ENCODE results near the gene ZNF83. TPM values are rescaled to one million over a fixed set of nuclear protein-coding genes. Genes with fewer than 3 reads are reported as not detected.

ZNF83 gene
- total RNA-seq, 1 experiment from 2014 or later, result 31.6 TPM

- no peaks in the 10 kb centered on the region for H4K20me1 ChIP-seq (ENCODE audit: control insufficient read depth, insufficient read depth, insufficient read length)
- no CpG with 5 or more reads among the region's 3 CpGs for WGBS (ENCODE audit: extremely low coverage, insufficient read length, low lambda C conversion rate)
- no peak overlapping the region for H4K91ac ChIP-seq (ENCODE audit: insufficient read length, low read depth, low read length)
- no peak overlapping the region for H3K4ac ChIP-seq (ENCODE audit: low read depth, low read length)
- no peak overlapping the region for H2BK20ac ChIP-seq (ENCODE audit: low read depth, low read length, poor library complexity, severe bottlenecking)
- H3K27me3 ChIP-seq (ENCODE audit: insufficient read depth, low read length), result no peaks in the 10 kb centered on the region
- no peak overlapping the region for H4K5ac ChIP-seq (ENCODE audit: insufficient read length, low read depth, low read length)
- no peak overlapping the region for H2BK15ac ChIP-seq (ENCODE audit: low read depth, low read length)
- Mint-ChIP-seq H3K4me3 (no peak overlapping the region), H3K4me1 (no peaks in the 10 kb centered on the region), H3K9me3 (peaks cover 0 to 6% of the 10 kb centered on the region in 2 experiments; a peak in 3 of 5 replicates), H3K27ac (no peak overlapping the region), H3K36me3 (ENCODE audit: insufficient read depth in 1 of 3, low read depth in 3 of 3) (peaks cover 38 to 65% (median 56%) of the 10 kb centered on the region in 3 experiments), H3K27me3 (ENCODE audit: low read depth) (no peaks in the 10 kb centered on the region)
- H3K14ac ChIP-seq (ENCODE audit: insufficient read depth, low read length), result no peak overlapping the region
- no peak overlapping the region for H3K56ac ChIP-seq (ENCODE audit: insufficient read length, low read depth, low read length)
- H3K18ac ChIP-seq (ENCODE audit: insufficient read length, low read depth, low read length), result no peak overlapping the region
- no peak overlapping the region for H2BK12ac ChIP-seq (ENCODE audit: insufficient read length, low read depth, low read length)
- H3T11ph ChIP-seq (ENCODE audit: low read length), result no peak overlapping the region
- H4K8ac ChIP-seq (replicated peaks; ENCODE audit: insufficient read length, low read depth, low read length), result no peak overlapping the region
- no peak overlapping the region for H3K23ac ChIP-seq (ENCODE audit: insufficient read length, low read depth, low read length)
- H3K9ac ChIP-seq (ENCODE audit: extremely low read depth, insufficient read length, low read length), result no peak overlapping the region
- no peak overlapping the region for H2BK120ac ChIP-seq (ENCODE audit: low read depth, low read length, poor library complexity, severe bottlenecking)
- DNase-seq, result no peak
- no peak overlapping the region for H2AK5ac ChIP-seq (ENCODE audit: insufficient read length, low read length)
- no peaks in the 10 kb centered on the region for H3K79me1 ChIP-seq (ENCODE audit: insufficient read depth, low read depth, low read length, poor library complexity, severe bottlenecking)
- no peaks in the 10 kb centered on the region for H3K23me2 ChIP-seq (ENCODE audit: insufficient read length, low read depth, low read length, poor library complexity, severe bottlenecking)
- H3K4me2 ChIP-seq (ENCODE audit: insufficient read depth, insufficient read length, low read length), result no peak overlapping the region
- H3K27ac ChIP-seq (ENCODE audit: insufficient read length, low read depth, low read length), result no peak overlapping the region
- H3K4me1 ChIP-seq (ENCODE audit: insufficient read depth, low read length), result no peaks in the 10 kb centered on the region
- H3K79me2 ChIP-seq (ENCODE audit: insufficient read depth, low read length), result no peaks in the 10 kb centered on the region
- no peak; the same call in 2 of the 3 replicates for TF ChIP-seq CTCF (conservative IDR thresholded peaks at IDR 0.05)
- H2AFZ ChIP-seq (ENCODE audit: low read length), result no peak overlapping the region
- H3K9me3 ChIP-seq (ENCODE audit: control insufficient read depth, low read depth, low read length), result no peaks in the 10 kb centered on the region
- no peak overlapping the region for H2BK5ac ChIP-seq (ENCODE audit: insufficient read length, low read length)
Measured at GRCh38 chr19:52592301-52592700, 45.9 kb downstream of the ZNF83 start.
